D721Med (cell line): ENCODE data around the gene IMMP2L.

Source experiments
- DNase-seq: peaks from one replicate; pipeline ENCODE4 v3.0.0; 2011; ENCODE audit warnings: low spot score; ENCODE audit not compliant: insufficient read length
- FAIRE-seq: peaks from 2 replicates; lab custom pipeline; 2011; peaks lifted over from hg19 to GRCh38; lab: Jason Lieb, UNC
- TF ChIP-seq, protein P1 (sequence below): IDR thresholded peaks from 2 replicates; pipeline ENCODE4 v1.5.1; 2012; ENCODE audit warnings: mild to moderate bottlenecking, control low read depth; ENCODE audit not compliant: insufficient read depth; ENCODE audit errors: missing control alignments

IMMP2L gene

DNA sequence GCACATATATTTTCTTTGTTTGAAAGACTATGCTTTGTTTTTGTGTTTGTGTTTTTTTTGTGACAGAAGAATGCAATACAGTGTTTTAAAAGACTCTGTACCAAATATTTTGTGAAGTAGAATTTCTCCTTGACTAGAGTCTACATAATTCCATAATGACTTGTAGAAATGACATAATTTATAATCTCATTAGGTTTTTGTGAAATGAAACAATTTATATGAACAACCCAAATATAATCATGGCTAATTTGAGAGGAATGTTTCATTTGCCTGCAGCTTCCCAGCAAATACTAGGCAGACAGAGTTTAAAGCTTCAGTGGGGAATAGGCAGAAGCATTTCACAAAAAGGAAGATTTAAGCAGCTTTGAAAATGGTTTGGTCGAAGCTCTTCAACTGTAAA is 686.9 kb downstream of the IMMP2L start:
- TF ChIP-seq, protein P1, sequence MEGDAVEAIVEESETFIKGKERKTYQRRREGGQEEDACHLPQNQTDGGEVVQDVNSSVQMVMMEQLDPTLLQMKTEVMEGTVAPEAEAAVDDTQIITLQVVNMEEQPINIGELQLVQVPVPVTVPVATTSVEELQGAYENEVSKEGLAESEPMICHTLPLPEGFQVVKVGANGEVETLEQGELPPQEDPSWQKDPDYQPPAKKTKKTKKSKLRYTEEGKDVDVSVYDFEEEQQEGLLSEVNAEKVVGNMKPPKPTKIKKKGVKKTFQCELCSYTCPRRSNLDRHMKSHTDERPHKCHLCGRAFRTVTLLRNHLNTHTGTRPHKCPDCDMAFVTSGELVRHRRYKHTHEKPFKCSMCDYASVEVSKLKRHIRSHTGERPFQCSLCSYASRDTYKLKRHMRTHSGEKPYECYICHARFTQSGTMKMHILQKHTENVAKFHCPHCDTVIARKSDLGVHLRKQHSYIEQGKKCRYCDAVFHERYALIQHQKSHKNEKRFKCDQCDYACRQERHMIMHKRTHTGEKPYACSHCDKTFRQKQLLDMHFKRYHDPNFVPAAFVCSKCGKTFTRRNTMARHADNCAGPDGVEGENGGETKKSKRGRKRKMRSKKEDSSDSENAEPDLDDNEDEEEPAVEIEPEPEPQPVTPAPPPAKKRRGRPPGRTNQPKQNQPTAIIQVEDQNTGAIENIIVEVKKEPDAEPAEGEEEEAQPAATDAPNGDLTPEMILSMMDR, result no peak
- no peak for FAIRE-seq
- no peak for DNase-seq

DNA sequence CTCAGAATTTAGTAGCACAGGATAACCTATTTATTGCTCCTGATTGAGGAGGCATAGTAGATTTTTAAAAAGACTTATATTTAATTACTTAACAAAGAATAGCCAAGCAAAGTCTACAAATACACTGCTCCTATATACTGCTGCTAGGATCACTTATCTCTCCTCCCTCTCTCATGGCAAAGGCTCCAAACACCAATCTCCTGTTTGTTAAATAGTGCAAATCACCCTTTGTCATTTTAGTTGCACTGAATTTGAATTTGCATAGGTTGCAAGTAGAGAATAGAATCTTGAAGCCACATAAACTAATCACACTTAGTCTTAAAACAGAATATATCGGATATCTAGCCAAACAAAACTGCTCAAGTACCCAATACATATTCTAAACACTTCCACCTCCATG is 690.4 kb downstream of the IMMP2L start:
- FAIRE-seq, result no peak
- DNase-seq, result no peak
- TF ChIP-seq, protein P1, result no peak

- DNase-seq (no peak), FAIRE-seq (no peak)
- TF ChIP-seq, protein P1, result no peak
These were observed 691.4 kb downstream of the IMMP2L start for GRCh38 chr7:110870926-110871325.

GRCh38 chr7:110868458-110868857 is 693.8 kb downstream of the IMMP2L start:
- FAIRE-seq, result no peak

DNA sequence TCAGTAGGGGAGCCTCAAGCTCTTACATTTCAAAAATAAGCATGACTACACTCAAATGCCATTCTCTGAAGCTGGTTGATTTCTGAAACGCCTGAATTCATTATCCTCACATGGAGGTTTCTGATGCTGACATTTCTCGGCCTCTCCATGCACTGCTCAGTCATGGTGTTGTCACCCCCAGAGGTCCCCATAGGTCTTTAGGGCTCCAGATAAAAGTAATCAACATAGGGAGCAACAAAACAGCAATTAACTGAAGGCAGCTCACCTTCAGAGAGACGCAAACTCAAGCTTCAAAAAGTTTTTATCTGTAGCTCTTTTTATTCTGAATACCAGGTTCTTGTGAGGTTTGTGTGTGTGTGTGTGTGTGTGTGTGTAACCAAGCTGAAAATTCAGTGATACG is 694.5 kb downstream of the IMMP2L start:
- DNase-seq, result no peak
- no peak for FAIRE-seq
- TF ChIP-seq, protein P1, result no peak

More at GRCh38 chr7:110868458-110868857, 693.8 kb downstream of the IMMP2L start:
- TF ChIP-seq, protein P1, result no peak
- no peak for DNase-seq

DNA sequence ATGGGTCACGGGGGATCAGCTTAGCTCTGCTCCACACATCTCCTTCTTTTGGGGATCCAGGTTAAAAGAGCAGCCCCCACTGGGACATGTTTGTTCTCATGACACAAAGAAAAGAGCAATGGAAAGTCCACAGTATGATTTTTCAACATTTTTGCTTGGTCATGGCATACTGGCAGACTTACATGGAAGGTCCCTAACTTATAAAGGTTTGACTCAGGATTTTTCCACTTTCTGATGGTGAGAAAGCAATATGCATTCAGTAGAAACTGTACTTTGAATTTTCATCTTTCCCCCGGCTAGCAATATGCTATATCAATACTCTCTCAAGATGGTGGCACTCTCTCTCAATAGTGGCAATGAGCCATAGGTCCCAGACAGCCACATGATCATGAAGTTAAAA is 699.0 kb downstream of the IMMP2L start:
- no peak for DNase-seq
- no peak for FAIRE-seq
- TF ChIP-seq, protein P1, result no peak

- DNase-seq (no peak), FAIRE-seq (no peak)
- TF ChIP-seq, protein P1, result no peak
These were observed 701.1 kb downstream of the IMMP2L start for GRCh38 chr7:110861163-110861562.
